ENCODE results near the gene EXOSC1.
"Not testable (repeated sequence)": the region's sequence is repeated elsewhere in the genome, so short reads cannot be mapped to it uniquely, and the experiment has no call there.

The EXOSC1 gene

GRCh38 chr10:97445722-97446639 is at the start of gene EXOSC1, which contains the start of gene ZDHHC16:
Gene EXOSC1, minus strand, starts transcription at chr10:97446006. Its CDS starts 21 bp downstream, at chr10:97445985.
Gene ZDHHC16, plus strand, starts transcription at chr10:97446175. Its CDS starts 5,501 bp downstream, at chr10:97451676.
- peak; percentile 97 for DNase-seq (ENCODE audit: low read depth)

- no peak for DNase-seq (ENCODE audit: low read depth)
Observed at GRCh38 chr10:97494863-97495506, 49.2 kb upstream of the EXOSC1 start.

- no peak for DNase-seq (ENCODE audit: low read depth)
Observed at GRCh38 chr10:97494151-97494550, 48.3 kb upstream of the EXOSC1 start.

- DNase-seq (ENCODE audit: low read depth), result no peak
Observed at GRCh38 chr10:97490592-97490991, 44.8 kb upstream of the EXOSC1 start.

GRCh38 chr10:97485647-97486281 is 40.0 kb upstream of the EXOSC1 start:
- no peak for DNase-seq (ENCODE audit: low read depth)

GRCh38 chr10:97483921-97484320 is 38.1 kb upstream of the EXOSC1 start:
- no peak for DNase-seq (ENCODE audit: low read depth)

GRCh38 chr10:97483506-97483905 is 37.7 kb upstream of the EXOSC1 start:
- no peak for DNase-seq (ENCODE audit: low read depth)

GRCh38 chr10:97482381-97482780 is 36.6 kb upstream of the EXOSC1 start:
- DNase-seq (ENCODE audit: low read depth), result no peak

GRCh38 chr10:97481071-97481470 is 35.3 kb upstream of the EXOSC1 start:
- peak; percentile 30 for DNase-seq (ENCODE audit: low read depth)

GRCh38 chr10:97479939-97480338 is 34.1 kb upstream of the EXOSC1 start:
- DNase-seq (ENCODE audit: low read depth), result no peak

GRCh38 chr10:97479410-97479809 is 33.6 kb upstream of the EXOSC1 start:
- DNase-seq (ENCODE audit: low read depth), result peak; percentile 54

GRCh38 chr10:97475936-97476594 is 30.3 kb upstream of the EXOSC1 start:
- peak; percentile 59 for DNase-seq (ENCODE audit: low read depth)

- DNase-seq (ENCODE audit: low read depth), result no peak
Observed at GRCh38 chr10:97474918-97475317, 29.1 kb upstream of the EXOSC1 start.

- DNase-seq (ENCODE audit: low read depth), result not testable (repeated sequence)
Observed at GRCh38 chr10:97468781-97469180, 23.0 kb upstream of the EXOSC1 start.

GRCh38 chr10:97468162-97468561 is 22.4 kb upstream of the EXOSC1 start:
- DNase-seq (ENCODE audit: low read depth), result no peak

GRCh38 chr10:97466755-97467154 is 20.9 kb upstream of the EXOSC1 start:
- DNase-seq (ENCODE audit: low read depth), result peak; percentile 29

- no peak for DNase-seq (ENCODE audit: low read depth)
Observed at GRCh38 chr10:97465982-97466381, 20.2 kb upstream of the EXOSC1 start.

GRCh38 chr10:97464226-97464625 is 18.4 kb upstream of the EXOSC1 start:
- DNase-seq (ENCODE audit: low read depth), result no peak

- DNase-seq (ENCODE audit: low read depth), result peak; percentile 66
Observed at GRCh38 chr10:97463363-97464132, 17.7 kb upstream of the EXOSC1 start.

- no peak for DNase-seq (ENCODE audit: low read depth)
Observed at GRCh38 chr10:97462309-97462708, 16.5 kb upstream of the EXOSC1 start.

GRCh38 chr10:97459933-97460332 is 14.1 kb upstream of the EXOSC1 start:
- DNase-seq (ENCODE audit: low read depth), result no peak
